Caco-2 (cell line): Measurements from ENCODE around the gene ABHD11. TPM values are rescaled to one million over a fixed set of nuclear protein-coding genes. Genes with fewer than 3 reads are reported as not detected.

ENCODE experiments used
- BruUV-seq: library from RNA; stranded (reverse); fragments of 400-500 nt; replicated peaks from 2 replicates; lab custom pipeline; 2021; lab: Mats Ljungman, UMichigan
- CTCF ChIA-PET: fragments of 300-600 bp; sonication (Branson Sonifier 250); formaldehyde crosslinking; loops from one replicate; lab custom pipeline; 2022; ENCODE audit warnings: antibody characterized with exemption; lab: Charles Lee
- POLR2A ChIA-PET: fragments of 300-600 bp; sonication (Branson Sonifier 250); formaldehyde crosslinking; loops from one replicate; lab custom pipeline; 2022; ENCODE audit warnings: antibody characterized with exemption; lab: Charles Lee
- DNase-seq, 2 experiments: peaks; one replicate each; pipeline versions ENCODE4 v3.0.0 to v3.0.0-alpha.2; 2020 to 2022
- H3K27me3 ChIP-seq: replicated peaks from 2 replicates; pipeline ENCODE4 v1.6.0; 2011; ENCODE audit warnings: low read length; ENCODE audit not compliant: control insufficient read depth, insufficient read depth
- H3K36me3 ChIP-seq: 2 replicates; pipeline ENCODE4 v1.5.1; 2011; ENCODE audit warnings: low read length; ENCODE audit not compliant: control insufficient read depth, insufficient read depth
- H3K4me1 ChIP-seq: fragments of 250-450 bp; sonication (Bioruptor Pico); 2 replicates; pipeline ENCODE4 v1.5.1; 2020; ENCODE audit warnings: mild to moderate bottlenecking
- H3K4me3 ChIP-seq: 2 replicates; pipeline ENCODE4 v1.5.1; 2011; ENCODE audit warnings: low read depth, mild to moderate bottlenecking, control low read depth, low read length
- H3K9me3 ChIP-seq: fragments of 250-450 bp; sonication (Bioruptor Pico); 2 replicates; pipeline ENCODE4 v1.5.1; 2020; ENCODE audit warnings: mild to moderate bottlenecking, moderate library complexity
- H3K27ac Mint-ChIP-seq: one replicate; pipeline ENCODE4 v1.8.0; 2022; ENCODE audit warnings: mixed read lengths; ENCODE audit not compliant: unreplicated experiment
- H3K27me3 Mint-ChIP-seq: one replicate; pipeline ENCODE4 v1.8.0; 2022; ENCODE audit warnings: mixed read lengths; ENCODE audit not compliant: insufficient read depth, unreplicated experiment
- H3K36me3 Mint-ChIP-seq: one replicate; pipeline ENCODE4 v1.8.0; 2022; ENCODE audit warnings: mild to moderate bottlenecking, mixed read lengths; ENCODE audit not compliant: insufficient read depth, unreplicated experiment
- H3K4me1 Mint-ChIP-seq: one replicate; pipeline ENCODE4 v1.8.0; 2022; ENCODE audit warnings: low read depth, mixed read lengths; ENCODE audit not compliant: unreplicated experiment
- H3K4me3 Mint-ChIP-seq: one replicate; pipeline ENCODE4 v1.8.0; 2022; ENCODE audit warnings: mild to moderate bottlenecking, moderate library complexity, mixed read lengths; ENCODE audit not compliant: unreplicated experiment
- H3K9me3 Mint-ChIP-seq: one replicate; pipeline ENCODE4 v1.8.0; 2022; ENCODE audit warnings: mixed read lengths; ENCODE audit not compliant: unreplicated experiment
- CTCF ChIP-seq, 2 experiments: fragments of 200-600 bp in 1 of 2; IDR thresholded peaks; 1 replicate in 1 of 2; 2 replicates in 1 of 2; pipeline versions ENCODE4 v1.5.1 to v1.8.0; 2011 to 2022; ENCODE audit warnings: antibody characterized with exemption in 1 of 2, control low read depth in 1 of 2, inconsistent platforms in 1 of 2, low read depth in 1 of 2, low read length in 1 of 2, mild to moderate bottlenecking in 1 of 2, moderate library complexity in 1 of 2; ENCODE audit not compliant: insufficient read depth in 1 of 2, severe bottlenecking in 1 of 2, unreplicated experiment in 1 of 2
- intact Hi-C: fragments of 100-400 bp; cut with micrococcal nuclease; formaldehyde crosslinking; loops from one replicate; pipeline ENCODE4 v1.10.0; 2022; ENCODE audit not compliant: unreplicated experiment
- total RNA-seq: library from RNA; stranded (reverse); gene quantifications from 2 replicates; pipeline ENCODE4 v1.2.3, GENCODE V29; 2022

ABHD11 gene
- total RNA-seq, 1 experiment from 2014 or later: 38.9 TPM

GRCh38 chr7:73737491-73738219, 947 bp downstream of the ABHD11 start:
- CTCF ChIA-PET: interaction anchor here (0.6 to 1.1 kb wide), 6 partner anchors 9 to 579 kb away, joined by 3 to 6 read pairs (median 4); partner anchors contain the start of gene VPS37D
- H3K4me1 ChIP-seq: peaks cover 40% of the 10 kb centered on the region
- BruUV-seq: no TSS peak
- intact Hi-C loops: loop anchor here (1.0 to 2.0 kb wide), 3 partner anchors 33 to 117 kb away; partner anchors contain the start of genes CLDN3 and CLDN4
- no peaks in the 10 kb centered on the region for H3K27me3 Mint-ChIP-seq
- no peak for TF ChIP-seq CTCF (IDR thresholded peaks at IDR 0.05; ENCODE audit: insufficient read depth in 1 of 2, low read depth in 1 of 2, low read length in 1 of 2, severe bottlenecking in 1 of 2, unreplicated experiment in 1 of 2)
- DNase-seq: no peak
- peak overlapping the region; percentile 63 for H3K4me3 ChIP-seq
- H3K36me3 ChIP-seq: peaks cover 9% of the 10 kb centered on the region
- peaks cover 20% of the 10 kb centered on the region for H3K4me1 Mint-ChIP-seq
- H3K27me3 ChIP-seq: no peaks in the 10 kb centered on the region
- POLR2A ChIA-PET: interaction anchor here (0.6 to 2.1 kb wide), 4 partner anchors 22 to 125 kb away, joined by 3 to 8 read pairs (median 5); partner anchors contain the start of gene MLXIPL
- peaks cover 61% of the 10 kb centered on the region for H3K36me3 Mint-ChIP-seq
- H3K27ac Mint-ChIP-seq: peak overlapping the region; percentile 100
- H3K4me3 Mint-ChIP-seq: peak overlapping the region; percentile 98
- no peaks in the 10 kb centered on the region for H3K9me3 ChIP-seq
- no peaks in the 10 kb centered on the region for H3K9me3 Mint-ChIP-seq

GRCh38 chr7:73736885-73737284, 1.7 kb downstream of the ABHD11 start:
- Histone ChIP-seq H3K9me3 (no peaks in the 10 kb centered on the region), H3K4me3 (no peak overlapping the region), H3K36me3 (peaks cover 9% of the 10 kb centered on the region), H3K27me3 (no peaks in the 10 kb centered on the region), H3K4me1 (peaks cover 37% of the 10 kb centered on the region)
- Mint-ChIP-seq H3K36me3 (peaks cover 54% of the 10 kb centered on the region), H3K27ac (no peak overlapping the region), H3K4me3 (peak overlapping the region; percentile 98), H3K27me3 (no peaks in the 10 kb centered on the region), H3K9me3 (no peaks in the 10 kb centered on the region), H3K4me1 (peaks cover 13% of the 10 kb centered on the region)
- no peak for DNase-seq
- no TSS peak for BruUV-seq
- CTCF ChIA-PET: interaction anchor here (0.6 kb wide), 1 partner anchor 31 kb away, joined by 3 read pairs; no protein-coding TSS in a partner anchor
- intact Hi-C loops: no loop called here
- TF ChIP-seq CTCF (IDR thresholded peaks at IDR 0.05; ENCODE audit: insufficient read depth in 1 of 2, low read depth in 1 of 2, low read length in 1 of 2, severe bottlenecking in 1 of 2, unreplicated experiment in 1 of 2): no peak
- POLR2A ChIA-PET: no interaction called here

- no peaks in the 10 kb centered on the region for H3K27me3 Mint-ChIP-seq
- no peaks in the 10 kb centered on the region for H3K9me3 Mint-ChIP-seq
- H3K4me3 Mint-ChIP-seq: no peak overlapping the region
- H3K9me3 ChIP-seq: no peaks in the 10 kb centered on the region
- no peak overlapping the region for H3K4me3 ChIP-seq
- DNase-seq: peak in 1 of 2 experiments; percentile 46
- POLR2A ChIA-PET: no interaction called here
- H3K4me1 ChIP-seq: peaks cover 23% of the 10 kb centered on the region
- no TSS peak for BruUV-seq
- H3K4me1 Mint-ChIP-seq: peaks cover 6% of the 10 kb centered on the region
- H3K36me3 Mint-ChIP-seq: peaks cover 52% of the 10 kb centered on the region
- no peak overlapping the region for H3K27ac Mint-ChIP-seq
- no peak for TF ChIP-seq CTCF (IDR thresholded peaks at IDR 0.05; ENCODE audit: insufficient read depth in 1 of 2, low read depth in 1 of 2, low read length in 1 of 2, severe bottlenecking in 1 of 2, unreplicated experiment in 1 of 2)
- CTCF ChIA-PET: interaction anchor here (1.3 kb wide), 1 partner anchor 107 kb away, joined by 3 read pairs; no protein-coding TSS in a partner anchor
- no peaks in the 10 kb centered on the region for H3K27me3 ChIP-seq
- intact Hi-C loops: no loop called here
- peaks cover 9% of the 10 kb centered on the region for H3K36me3 ChIP-seq
Observed at GRCh38 chr7:73735528-73735905, 3.1 kb downstream of the ABHD11 start.
